HepG2 (cell line): ENCODE results near the gene NAB1. TPM values are rescaled to one million over a fixed set of nuclear protein-coding genes. Genes with fewer than 3 reads are reported as not detected.

ENCODE experiments used
- FOXK2 ChIP-seq: fragments of 450-650 bp; IDR thresholded peaks from 2 replicates; pipeline ENCODE4 v1.6.1; 2016
- JDP2 ChIP-seq: sonication (generic); formaldehyde crosslinking; IDR thresholded peaks from 2 replicates; pipeline ENCODE4 v1.8.1; 2022; ENCODE audit warnings: missing genetic modification reagents, borderline replicate concordance
- MED1 ChIP-seq: sonication (generic); formaldehyde crosslinking; IDR thresholded peaks from 2 replicates; pipeline ENCODE4 v1.4.0; 2020; ENCODE audit warnings: missing genetic modification reagents
- MEIS2 ChIP-seq: sonication (generic); formaldehyde crosslinking; IDR thresholded peaks from 2 replicates; pipeline ENCODE4 v1.9.0; 2021; ENCODE audit warnings: mild to moderate bottlenecking, missing genetic modification reagents
- PRMT3 ChIP-seq: sonication (generic); formaldehyde crosslinking; IDR thresholded peaks from 2 replicates; pipeline ENCODE4 v1.8.1; 2022; ENCODE audit warnings: low read depth, mild to moderate bottlenecking, moderate library complexity, missing genetic modification reagents, borderline replicate concordance
- SAP130 ChIP-seq: IDR thresholded peaks from 2 replicates; pipeline ENCODE4 v1.6.1; 2016; ENCODE audit warnings: low read depth
- ZBTB1 ChIP-seq: sonication (generic); formaldehyde crosslinking; IDR thresholded peaks from 2 replicates; pipeline ENCODE4 v1.4.0; 2020; ENCODE audit warnings: missing genetic modification reagents, borderline replicate concordance
- ZBTB40 ChIP-seq, 2 experiments: fragments of 450-650 bp in 1 of 2; sonication (generic) in 1 of 2; formaldehyde crosslinking in 1 of 2; IDR thresholded peaks; 2 replicates each; pipeline versions ENCODE4 v1.6.1 to v1.8.0; 2016 to 2022; ENCODE audit warnings: antibody characterized with exemption in 1 of 2, mild to moderate bottlenecking in 1 of 2, missing genetic modification reagents in 1 of 2
- ZFP91 ChIP-seq: sonication (generic); formaldehyde crosslinking; IDR thresholded peaks from 2 replicates; pipeline ENCODE4 v1.9.0; 2022; ENCODE audit warnings: missing genetic modification reagents, mild to moderate bottlenecking, borderline replicate concordance
- ZNF143 ChIP-seq: sonication (generic); formaldehyde crosslinking; IDR thresholded peaks from 2 replicates; pipeline ENCODE4 v1.4.0; 2020; ENCODE audit warnings: missing genetic modification reagents
- ZNF24 ChIP-seq: fragments of 450-650 bp; IDR thresholded peaks from 2 replicates; pipeline ENCODE4 v1.6.1; 2017; ENCODE audit warnings: antibody characterized with exemption, mild to moderate bottlenecking
- ZNF326 ChIP-seq: sonication (generic); formaldehyde crosslinking; IDR thresholded peaks from 2 replicates; pipeline ENCODE4 v1.4.0; 2020; ENCODE audit warnings: missing genetic modification reagents, borderline replicate concordance
- ZNF484 ChIP-seq: sonication (generic); formaldehyde crosslinking; IDR thresholded peaks from 2 replicates; pipeline ENCODE4 v1.5.1; 2020; ENCODE audit warnings: mild to moderate bottlenecking, low read depth, missing genetic modification reagents, borderline replicate concordance
- ZNF569 ChIP-seq: sonication (generic); formaldehyde crosslinking; IDR thresholded peaks from 2 replicates; pipeline ENCODE4 v1.5.0; 2020; ENCODE audit warnings: mild to moderate bottlenecking, missing genetic modification reagents, moderate library complexity, borderline replicate concordance
- ZNF576 ChIP-seq: sonication (generic); formaldehyde crosslinking; IDR thresholded peaks from 2 replicates; pipeline ENCODE4 v1.4.0; 2020; ENCODE audit warnings: mild to moderate bottlenecking, missing genetic modification reagents
- ZNF841 ChIP-seq: sonication (generic); formaldehyde crosslinking; IDR thresholded peaks from 2 replicates; pipeline ENCODE4 v1.8.1; 2023; ENCODE audit warnings: missing genetic modification reagents, borderline replicate concordance
- polyA plus RNA-seq, 8 experiments: library from polyadenylated mRNA; depleted of rRNA in 3 of 8; stranded (reverse) in 7 of 8; unstranded in 1 of 8; fragments of >200 nt; fragmentation: Illumina TruSeq in 4 of 8; extraction: Trizol in 4 of 8; gene quantifications; 2 replicates each; pipeline versions ENCODE4 v1.2.1 to v1.2.3, GENCODE V29; 2011 to 2016; ENCODE audit warnings: low read depth in 4 of 8, missing spikeins in 1 of 8, mixed read lengths in 1 of 8; ENCODE audit not compliant: insufficient read depth in 1 of 8
- total RNA-seq, 5 experiments: library from RNA; depleted of rRNA; stranded (reverse); fragments of >200 nt; fragmentation: Illumina TruSeq; extraction: Trizol; gene quantifications; 2 replicates each; pipeline ENCODE4 v1.2.3, GENCODE V29; 2016; ENCODE audit warnings: low read depth in 1 of 5

The NAB1 gene
- total and polyA plus RNA-seq, 2 of the 13 experiments (the other 11 are each of a cell fraction or from before 2014, with no cell fraction given): 24.5 to 46.0 TPM

- TF ChIP-seq ZNF569 (CRISPR knock-in tag) (0 out of 2 replicates have a peak, but pooled peaks have one; percentile 70), JDP2 (CRISPR knock-in tag) (no peak), MED1 (CRISPR knock-in tag) (no peak), SAP130 (CRISPR knock-in tag) (peak; percentile 78), ZNF484 (no peak), FOXK2 (peak; percentile 65), ZBTB1 (no peak), ZNF326 (CRISPR knock-in tag) (no peak), ZNF24 (no peak), ZFP91 (peak; percentile 66), MEIS2 (CRISPR knock-in tag) (no peak), ZNF841 (CRISPR knock-in tag) (no peak), ZNF576 (CRISPR knock-in tag) (no peak), ZBTB40 (IDR thresholded peaks at IDR 0.05) (no peak), ZBTB40 (CRISPR knock-in tag; IDR thresholded peaks at IDR 0.05) (no peak), PRMT3 (no peak), ZNF143 (CRISPR knock-in tag) (no peak)
Observed at GRCh38 chr2:190648289-190649034, 421 bp upstream of the NAB1 start (continued).
